Uterus (tissue), 4 donors: ENCODE measurements around the gene ZFX. TPM values are rescaled to one million over a fixed set of nuclear protein-coding genes. Genes with fewer than 3 reads are reported as not detected.

ENCODE experiments used
- DNase-seq, 2 donors: peaks; one replicate each; pipeline ENCODE4 v3.0.0-alpha.2; 2019 to 2020
- H3K27ac ChIP-seq, 2 donors: fragments of 200-600 bp; sonication (generic); 1 replicate in 1 of 2; 2 replicates in 1 of 2; pipeline ENCODE4 v1.5.1; 2016 to 2018
- H3K27me3 ChIP-seq, 2 donors: fragments of 200-600 bp; sonication (generic); one replicate each; pipeline ENCODE4 v1.5.1; 2018 to 2019; ENCODE audit warnings: control low read depth in 1 of 2
- H3K36me3 ChIP-seq, 2 donors: fragments of 200-600 bp; sonication (generic); one replicate each; pipeline ENCODE4 v1.5.1; 2019; ENCODE audit warnings: control low read depth in 1 of 2
- H3K4me1 ChIP-seq, 2 donors: fragments of 200-600 bp; sonication (generic); one replicate each; pipeline ENCODE4 v1.5.1; 2018 to 2019; ENCODE audit warnings: control low read depth in 1 of 2
- H3K4me3 ChIP-seq, 2 donors: fragments of 200-600 bp; sonication (generic); 1 replicate in 1 of 2; 2 replicates in 1 of 2; pipeline ENCODE4 v1.5.1; 2018 to 2019; ENCODE audit warnings: mild to moderate bottlenecking in 1 of 2
- H3K9me3 ChIP-seq, 2 donors: fragments of 200-600 bp; sonication (generic); one replicate each; pipeline ENCODE4 v1.5.1; 2019; ENCODE audit warnings: control low read depth in 1 of 2
- CTCF ChIP-seq, 4 experiments: fragments of 200-600 bp in 2 of 4; fragments of 450-650 bp in 2 of 4; sonication (generic) in 2 of 4; IDR thresholded peaks; one replicate each; pipeline ENCODE4 v1.5.1; 2016 to 2019; ENCODE audit warnings: antibody characterized with exemption in 4 of 4, mild to moderate bottlenecking in 2 of 4, moderate library complexity in 1 of 4
- POLR2A ChIP-seq, 2 donors: fragments of 450-650 bp; IDR thresholded peaks; one replicate each; pipeline ENCODE4 v1.6.1; 2016; ENCODE audit warnings: antibody characterized with exemption in 2 of 2, mild to moderate bottlenecking in 1 of 2, moderate library complexity in 1 of 2
- intact Hi-C: fragments of 100-400 bp; cut with DNase I; formaldehyde crosslinking; loops from one replicate; pipeline ENCODE4 v1.15.1; 2023; ENCODE audit warnings: low total_unique reads
- total RNA-seq, 4 donors: library from RNA; depleted of rRNA in 3 of 4; stranded (reverse); fragments of >200 nt in 3 of 4; gene quantifications; one replicate each; pipeline versions ENCODE4 v1.1.0 to v1.2.4, GENCODE V29; 2014 to 2023
- donor health status: DM: yes; HTN: yes; CAD: no.

Gene ZFX
- total RNA-seq, 4 donors from 2014 or later: 60.6 to 211 (median 111) TPM

- intact Hi-C loops: no loop called here
- H3K4me1 ChIP-seq: peaks cover 0 to 21% of the 10 kb centered on the region in 2 donors
- H3K27me3 ChIP-seq: no peaks in the 10 kb centered on the region
- H3K4me3 ChIP-seq: no peak overlapping the region
- no peak overlapping the region for H3K27ac ChIP-seq
- H3K9me3 ChIP-seq: no peaks in the 10 kb centered on the region
- DNase-seq: no peak
- no peak for TF ChIP-seq CTCF (IDR thresholded peaks at IDR 0.05)
- no peak for TF ChIP-seq POLR2A (IDR thresholded peaks at IDR 0.05)
- H3K36me3 ChIP-seq: no peaks in the 10 kb centered on the region
Measured at GRCh38 chrX:24158881-24159280, 9.4 kb downstream of the ZFX start.

GRCh38 chrX:24166078-24166477, 16.5 kb downstream of the ZFX start:
- TF ChIP-seq CTCF (IDR thresholded peaks at IDR 0.05): no peak
- intact Hi-C loops: no loop called here
- no peak overlapping the region for H3K27ac ChIP-seq

GRCh38 chrX:24167719-24168472, 18.4 kb downstream of the ZFX start:
- DNase-seq: no peak
- Histone ChIP-seq H3K4me1 (no peaks in the 10 kb centered on the region), H3K27me3 (no peaks in the 10 kb centered on the region), H3K4me3 (no peak overlapping the region), H3K36me3 (no peaks in the 10 kb centered on the region), H3K9me3 (no peaks in the 10 kb centered on the region), H3K27ac (no peak overlapping the region)
- intact Hi-C loops: no loop called here
- no peak for TF ChIP-seq POLR2A (IDR thresholded peaks at IDR 0.05)
- TF ChIP-seq CTCF (IDR thresholded peaks at IDR 0.05): no peak

More at GRCh38 chrX:24166078-24166477, 16.5 kb downstream of the ZFX start:
- Histone ChIP-seq H3K4me3 (no peak overlapping the region), H3K36me3 (no peaks in the 10 kb centered on the region), H3K27me3 (no peaks in the 10 kb centered on the region), H3K4me1 (peaks cover 0 to 5% of the 10 kb centered on the region in 2 donors), H3K9me3 (no peaks in the 10 kb centered on the region)
- DNase-seq: no peak

- no peak overlapping the region for H3K27ac ChIP-seq
Measured at GRCh38 chrX:24168807-24169206, 19.3 kb downstream of the ZFX start.

More at GRCh38 chrX:24168807-24169206, 19.3 kb downstream of the ZFX start:
- DNase-seq: no peak
- Histone ChIP-seq H3K9me3 (no peaks in the 10 kb centered on the region), H3K27me3 (no peaks in the 10 kb centered on the region), H3K4me1 (no peaks in the 10 kb centered on the region), H3K36me3 (no peaks in the 10 kb centered on the region), H3K4me3 (no peak overlapping the region)
- intact Hi-C loops: no loop called here
- TF ChIP-seq POLR2A (IDR thresholded peaks at IDR 0.05) (no peak), CTCF (IDR thresholded peaks at IDR 0.05) (no peak)
